Endodermal cell (in vitro differentiated cells): ENCODE data around the gene SCT. TPM values are rescaled to one million over a fixed set of nuclear protein-coding genes. Genes with fewer than 3 reads are reported as not detected.

Experiments
- DNase-seq: peaks from one replicate; pipeline ENCODE4 v3.0.0-alpha.2; 2017
- H3K27ac ChIP-seq: 2 replicates; pipeline ENCODE4 v1.5.1; 2013; ENCODE audit warnings: mild to moderate bottlenecking, low read depth, low read length, moderate library complexity
- H3K27me3 ChIP-seq: 2 replicates; pipeline ENCODE4 v1.6.1; 2013; ENCODE audit warnings: mild to moderate bottlenecking, low read length, moderate library complexity; ENCODE audit not compliant: insufficient read depth, control insufficient read depth, poor library complexity, severe bottlenecking
- H3K36me3 ChIP-seq: 2 replicates; pipeline ENCODE4 v1.7.0; 2013; ENCODE audit warnings: mild to moderate bottlenecking, low read length, moderate library complexity; ENCODE audit not compliant: control insufficient read depth, insufficient read depth
- H3K4me1 ChIP-seq: one replicate; pipeline ENCODE4 v1.7.0; 2013; ENCODE audit warnings: low read length; ENCODE audit not compliant: control insufficient read depth, insufficient read depth
- H3K4me3 ChIP-seq: 2 replicates; pipeline ENCODE4 v1.5.1; 2013; ENCODE audit warnings: mild to moderate bottlenecking, low read length, moderate library complexity
- H3K9ac ChIP-seq: 2 replicates; pipeline ENCODE4 v1.6.1; 2013; ENCODE audit warnings: mild to moderate bottlenecking, low read length, moderate library complexity; ENCODE audit not compliant: poor library complexity, severe bottlenecking; ENCODE audit errors: extremely low read depth
- H3K9me3 ChIP-seq: 2 replicates; pipeline ENCODE4 v1.6.1; 2013; ENCODE audit warnings: mild to moderate bottlenecking, low read length, moderate library complexity; ENCODE audit not compliant: control insufficient read depth
- H3K27ac Mint-ChIP-seq: 2 replicates; pipeline ENCODE4 v1.8.0; 2020; ENCODE audit warnings: mixed read lengths
- H3K27me3 Mint-ChIP-seq: 2 replicates; pipeline ENCODE4 v1.8.0; 2021; ENCODE audit warnings: mild to moderate bottlenecking, mixed read lengths; ENCODE audit not compliant: insufficient read depth
- H3K36me3 Mint-ChIP-seq: 2 replicates; pipeline ENCODE4 v1.8.0; 2020; ENCODE audit warnings: low read depth, mixed read lengths
- H3K4me1 Mint-ChIP-seq: 2 replicates; pipeline ENCODE4 v1.8.0; 2020; ENCODE audit warnings: mixed read lengths
- H3K4me3 Mint-ChIP-seq: 2 replicates; pipeline ENCODE4 v1.8.0; 2020; ENCODE audit warnings: mild to moderate bottlenecking, moderate library complexity, mixed read lengths
- H3K9me3 Mint-ChIP-seq: 2 replicates; pipeline ENCODE4 v1.8.0; 2020; ENCODE audit warnings: mild to moderate bottlenecking, mixed read lengths
- CTCF ChIP-seq: fragments of 200-600 bp; sonication (generic); conservative IDR thresholded peaks from 2 replicates; pipeline ENCODE4 v1.5.0; 2021; ENCODE audit warnings: antibody characterized with exemption, mild to moderate bottlenecking
- WGBS, 2 experiments: methylation state at CpG; one replicate each; pipeline versions ENCODE4 v1.1.5 to v1.1.7; 2013; ENCODE audit warnings: missing lambda C conversion rate in 2 of 2, mixed read lengths in 1 of 2; ENCODE audit not compliant: insufficient coverage in 1 of 2, insufficient read length in 1 of 2; 5-methylcytosine and 5-hydroxymethylcytosine counted together
- total RNA-seq, 2 donors: library from RNA; stranded (reverse); fragmentation: NEBNext Ultra II Directional in 1 of 2; extraction: Animal tissue kit (Norgen Biotek cat#: 25700) in 1 of 2; gene quantifications; 2 replicates in 1 of 2; 3 replicates in 1 of 2; pipeline ENCODE4 v1.2.1, GENCODE V29; 2021

Gene SCT
- total RNA-seq, 2 donors from 2014 or later = 3.9 to 6.1 TPM

GRCh38 chr11:628056-628455 lies 1.1 kb upstream of the SCT start:
- Histone ChIP-seq H3K4me3 (no peak overlapping the region), H3K9me3 (no peaks in the 10 kb centered on the region), H3K9ac (no peak overlapping the region), H3K4me1 (no peaks in the 10 kb centered on the region), H3K36me3 (no peaks in the 10 kb centered on the region), H3K27me3 (peaks cover 12% of the 10 kb centered on the region), H3K27ac (no peak overlapping the region)
- Mint-ChIP-seq H3K36me3 (peaks cover 13% of the 10 kb centered on the region), H3K4me3 (peak overlapping the region; percentile 45), H3K4me1 (no peaks in the 10 kb centered on the region), H3K27ac (no peak overlapping the region), H3K9me3 (peaks cover 5% of the 10 kb centered on the region), H3K27me3 (peaks cover 20% of the 10 kb centered on the region)
- DNase-seq = peak; percentile 55
- 92 to 95% methylated on average over 31 of the region's 31 CpGs for WGBS, 2 experiments
- TF ChIP-seq CTCF = no peak

- Mint-ChIP-seq H3K27ac (no peak overlapping the region), H3K36me3 (peaks cover 6% of the 10 kb centered on the region), H3K4me3 (no peak overlapping the region), H3K4me1 (no peaks in the 10 kb centered on the region), H3K9me3 (peaks cover 5% of the 10 kb centered on the region), H3K27me3 (peaks cover 20% of the 10 kb centered on the region)
- Histone ChIP-seq H3K36me3 (no peaks in the 10 kb centered on the region), H3K4me1 (no peaks in the 10 kb centered on the region), H3K4me3 (no peak overlapping the region), H3K9ac (no peak overlapping the region), H3K27me3 (peaks cover 12% of the 10 kb centered on the region), H3K9me3 (no peaks in the 10 kb centered on the region), H3K27ac (no peak overlapping the region)
- no peak for DNase-seq
- TF ChIP-seq CTCF = no peak
- 42 to 76% methylated on average over 4 to 20 of the region's 28 CpGs for WGBS, 2 experiments
Measured at GRCh38 chr11:627308-627576, 261 bp upstream of the SCT start.

- Histone ChIP-seq H3K9me3 (no peaks in the 10 kb centered on the region), H3K4me3 (no peak overlapping the region), H3K4me1 (no peaks in the 10 kb centered on the region), H3K27ac (no peak overlapping the region), H3K27me3 (peaks cover 12% of the 10 kb centered on the region), H3K9ac (no peak overlapping the region), H3K36me3 (no peaks in the 10 kb centered on the region)
- peak; percentile 48 for DNase-seq
- Mint-ChIP-seq H3K27me3 (peaks cover 20% of the 10 kb centered on the region), H3K27ac (no peak overlapping the region), H3K36me3 (peaks cover 6% of the 10 kb centered on the region), H3K4me3 (peak overlapping the region; percentile 47), H3K4me1 (no peaks in the 10 kb centered on the region), H3K9me3 (peaks cover 5% of the 10 kb centered on the region)
- 50 to 90% methylated on average over 1 to 22 of the region's 22 CpGs for WGBS, 2 experiments
- no peak for TF ChIP-seq CTCF
Measured at GRCh38 chr11:625636-626268, 1.2 kb downstream of the SCT start.
